HG03378 (cell line): Measurements from ENCODE around the gene IFIT3.
"Not testable (repeated sequence)": the region's sequence is repeated elsewhere in the genome, so short reads cannot be mapped to it uniquely, and the experiment has no call there.

Experiments
- ATAC-seq: cut with Tn5 transposase; IDR thresholded peaks from one replicate; pipeline ENCODE4 v1.9.1; 2021; ENCODE audit warnings: mild to moderate bottlenecking, moderate library complexity; ENCODE audit not compliant: unreplicated experiment

The IFIT3 gene, protein sequence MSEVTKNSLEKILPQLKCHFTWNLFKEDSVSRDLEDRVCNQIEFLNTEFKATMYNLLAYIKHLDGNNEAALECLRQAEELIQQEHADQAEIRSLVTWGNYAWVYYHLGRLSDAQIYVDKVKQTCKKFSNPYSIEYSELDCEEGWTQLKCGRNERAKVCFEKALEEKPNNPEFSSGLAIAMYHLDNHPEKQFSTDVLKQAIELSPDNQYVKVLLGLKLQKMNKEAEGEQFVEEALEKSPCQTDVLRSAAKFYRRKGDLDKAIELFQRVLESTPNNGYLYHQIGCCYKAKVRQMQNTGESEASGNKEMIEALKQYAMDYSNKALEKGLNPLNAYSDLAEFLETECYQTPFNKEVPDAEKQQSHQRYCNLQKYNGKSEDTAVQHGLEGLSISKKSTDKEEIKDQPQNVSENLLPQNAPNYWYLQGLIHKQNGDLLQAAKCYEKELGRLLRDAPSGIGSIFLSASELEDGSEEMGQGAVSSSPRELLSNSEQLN

DNA sequence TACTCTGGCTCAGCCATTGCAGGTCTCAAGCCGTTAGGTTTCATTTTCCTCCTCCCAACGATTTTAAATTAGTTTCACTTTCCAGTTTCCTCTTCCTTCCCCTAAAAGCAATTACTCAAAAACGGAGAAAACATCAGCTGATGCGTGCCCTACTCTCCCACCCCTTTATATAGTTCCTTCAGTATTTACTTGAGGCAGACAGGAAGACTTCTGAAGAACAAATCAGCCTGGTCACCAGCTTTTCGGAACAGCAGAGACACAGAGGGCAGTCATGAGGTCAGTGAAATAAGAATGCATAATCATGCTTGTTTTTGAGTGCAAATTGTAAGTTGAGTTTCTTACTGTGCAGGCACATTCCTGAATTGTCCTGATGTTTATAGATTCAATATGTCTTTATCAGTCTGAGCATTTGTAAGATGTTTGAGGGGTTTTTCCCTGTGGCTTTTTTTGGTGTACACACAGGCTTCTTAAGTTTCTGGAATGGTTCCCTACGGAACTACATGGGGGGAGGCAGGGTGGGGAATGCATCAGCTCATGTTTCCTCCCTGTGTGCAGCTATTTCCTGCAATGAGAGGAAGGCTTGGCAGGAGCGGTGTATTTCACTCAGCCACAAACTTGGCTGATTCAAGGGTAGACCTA lies at the start of gene IFIT3:
IFIT3 (plus strand) TSS at position 195 of the 639 bp plus-strand sequence; CDS start at position 272, 77 bp downstream.
- peak; percentile 25 for ATAC-seq

DNA sequence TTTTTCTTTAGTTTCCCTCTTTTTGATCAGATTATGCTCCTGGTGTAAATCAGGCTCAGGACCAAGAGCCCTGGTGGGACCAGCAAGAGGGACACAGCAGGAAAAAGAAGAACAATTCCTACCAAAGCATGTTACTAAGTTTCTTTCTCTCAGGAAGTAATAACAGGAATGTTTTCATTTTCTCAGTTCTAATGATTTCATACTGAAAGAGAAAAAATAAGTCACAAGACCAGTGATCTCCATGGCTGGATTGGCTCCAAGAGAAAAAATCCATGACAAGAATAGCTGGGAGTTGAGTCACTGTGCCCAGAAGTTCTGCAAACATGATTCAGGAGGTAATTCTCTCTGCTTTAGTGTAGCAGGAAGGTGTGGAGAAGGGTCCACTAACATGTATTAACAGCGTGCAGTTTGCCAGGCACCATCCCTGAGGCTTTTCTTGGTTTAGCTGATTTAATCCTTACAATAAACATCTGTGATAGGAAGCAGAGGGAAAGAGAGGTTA lies 49.7 kb upstream of the IFIT3 start:
- no peak for ATAC-seq

DNA sequence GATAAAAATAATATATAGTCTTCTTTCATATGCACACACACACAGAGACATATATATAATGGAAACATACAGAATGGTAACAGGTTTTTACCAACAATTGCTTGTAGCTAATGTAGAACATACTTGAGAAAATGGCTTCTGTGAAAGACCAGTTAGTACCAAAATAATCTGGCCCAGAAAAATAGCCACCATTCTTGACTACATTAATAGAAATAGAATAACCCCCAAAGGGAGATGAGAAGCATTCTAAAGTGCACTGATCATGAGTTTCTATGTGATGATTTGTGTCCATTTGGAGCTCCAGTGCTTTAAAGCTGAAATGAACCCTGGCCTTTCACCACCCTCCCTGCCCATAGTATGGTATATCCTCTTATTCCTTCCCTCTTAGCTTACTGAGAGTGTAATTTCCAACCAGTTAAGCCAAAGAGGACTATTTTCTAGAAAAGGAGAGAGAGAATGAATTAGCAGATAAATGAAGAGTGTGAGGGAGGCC lies 48.9 kb upstream of the IFIT3 start:
- no peak for ATAC-seq

DNA sequence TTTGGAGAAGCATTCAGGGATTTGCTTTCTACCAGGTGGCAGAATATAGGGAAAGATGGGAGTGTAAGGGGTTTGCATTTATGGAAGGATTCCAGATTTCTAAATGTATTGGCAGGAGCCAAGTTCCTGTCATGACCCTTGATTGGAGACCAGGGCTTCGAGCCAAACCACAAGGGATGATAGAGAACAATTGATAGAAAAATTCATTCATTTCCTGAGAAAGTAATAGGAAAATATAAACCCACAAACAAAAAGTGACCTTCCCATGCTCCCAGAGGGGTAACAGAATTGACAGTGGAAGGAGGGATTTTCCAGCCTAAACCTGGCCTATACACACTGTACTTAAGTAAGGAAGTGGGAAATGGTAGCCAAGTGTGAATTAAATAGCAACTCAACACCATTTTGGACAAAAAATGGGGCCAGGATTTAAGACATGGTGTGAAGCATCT lies 48.4 kb upstream of the IFIT3 start:
- no peak for ATAC-seq

GRCh38 chr10:89280508-89280907 lies 47.3 kb upstream of the IFIT3 start:
- ATAC-seq = no peak

GRCh38 chr10:89281606-89282395 lies 46.0 kb upstream of the IFIT3 start:
- ATAC-seq = no peak

GRCh38 chr10:89283025-89283935 lies 44.5 kb upstream of the IFIT3 start:
- no peak for ATAC-seq

DNA sequence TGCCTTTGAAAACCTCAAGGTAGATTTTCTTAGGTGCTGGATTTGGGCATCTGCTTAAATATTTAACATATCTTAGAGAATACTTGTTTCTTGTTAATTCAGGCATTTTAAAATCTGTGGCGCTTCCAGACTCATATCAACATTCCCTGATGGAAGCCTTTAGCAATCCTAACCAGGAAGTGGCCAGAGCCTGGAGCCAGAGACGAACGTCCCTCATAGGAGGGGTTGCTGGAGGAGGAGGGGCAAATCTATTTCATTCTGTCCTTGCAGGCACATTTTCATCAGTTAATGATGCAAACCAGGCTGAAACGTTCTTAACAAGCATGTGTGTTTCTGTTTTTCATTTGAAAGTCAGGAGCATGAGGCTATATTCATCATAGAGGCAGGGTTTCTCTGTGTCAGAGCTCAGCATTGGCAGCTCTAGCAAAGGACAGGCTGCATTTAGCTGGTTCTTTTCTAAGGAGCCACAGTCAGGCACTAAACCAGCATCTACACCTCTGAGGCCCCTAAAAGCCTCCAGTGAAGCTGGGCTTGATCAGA lies 43.8 kb upstream of the IFIT3 start:
- no peak for ATAC-seq

GRCh38 chr10:89284711-89285110 lies 43.1 kb upstream of the IFIT3 start:
- not testable (repeated sequence) for ATAC-seq

DNA sequence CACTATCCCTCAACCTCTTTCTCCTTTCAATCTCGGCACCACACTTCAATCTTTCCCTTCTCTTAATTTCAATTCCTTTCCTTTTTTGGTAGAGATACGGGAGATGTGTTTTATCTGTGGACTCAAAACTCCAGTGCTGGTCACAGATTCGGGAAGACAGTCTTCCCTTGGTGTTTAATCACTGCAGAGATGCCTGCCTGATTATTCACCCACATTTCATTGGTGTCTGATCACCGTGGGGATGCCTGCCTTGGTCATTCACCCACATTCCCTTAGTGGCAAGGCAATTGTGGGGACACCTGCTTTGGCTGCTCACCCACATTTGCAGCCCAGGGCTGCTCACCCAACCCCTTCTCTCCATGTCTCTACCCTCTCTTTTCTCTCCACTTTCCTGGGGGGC lies 42.5 kb upstream of the IFIT3 start:
- ATAC-seq = not testable (repeated sequence)

DNA sequence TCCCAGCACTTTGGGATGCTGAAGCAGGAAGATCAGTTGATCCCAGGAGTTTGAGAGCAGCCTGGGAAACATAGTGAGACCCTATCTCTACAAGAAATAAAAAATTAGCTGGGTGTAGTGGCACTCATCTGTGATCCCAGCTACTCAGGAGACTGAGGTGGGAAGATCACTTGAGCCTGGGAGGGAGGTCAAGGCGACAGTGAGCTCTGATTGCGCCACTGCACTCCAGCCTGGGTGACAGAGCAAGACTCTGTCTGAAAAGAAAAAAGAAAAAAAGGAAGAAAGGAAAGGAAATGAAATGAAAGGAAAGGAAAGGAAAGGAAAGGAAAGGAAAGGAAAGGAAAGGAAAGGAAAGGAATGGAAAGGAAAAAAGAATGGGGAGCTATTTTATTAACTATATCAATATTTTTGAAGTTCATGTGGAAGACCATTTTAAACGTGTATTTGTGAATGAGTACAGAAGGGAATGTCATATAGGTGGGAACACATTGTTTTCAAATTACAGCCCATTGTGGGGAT lies 33.0 kb upstream of the IFIT3 start:
- no peak for ATAC-seq

GRCh38 chr10:89295597-89295996 lies 32.2 kb upstream of the IFIT3 start:
- no peak for ATAC-seq

- ATAC-seq = no peak
Observed at GRCh38 chr10:89296220-89296648, 31.6 kb upstream of the IFIT3 start.

DNA sequence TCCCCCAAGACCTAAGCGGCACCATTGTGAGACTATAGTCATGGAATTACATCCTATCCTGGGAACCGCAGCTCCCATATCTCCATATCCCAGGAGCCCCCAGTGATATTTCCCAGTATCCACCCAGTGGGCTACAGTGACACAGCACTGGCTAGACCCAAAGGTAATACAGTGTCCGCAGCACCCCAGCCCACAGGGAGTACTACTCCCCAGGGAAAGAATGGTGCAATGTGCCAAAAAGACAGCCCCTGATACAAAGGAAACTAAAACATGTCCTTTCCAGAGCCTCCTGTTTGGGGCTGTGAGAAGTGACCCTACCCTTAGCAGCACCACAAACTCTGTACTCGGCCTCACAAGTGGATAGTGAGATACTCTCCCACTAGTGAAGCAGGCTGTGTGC lies 30.4 kb upstream of the IFIT3 start:
- ATAC-seq = no peak

DNA sequence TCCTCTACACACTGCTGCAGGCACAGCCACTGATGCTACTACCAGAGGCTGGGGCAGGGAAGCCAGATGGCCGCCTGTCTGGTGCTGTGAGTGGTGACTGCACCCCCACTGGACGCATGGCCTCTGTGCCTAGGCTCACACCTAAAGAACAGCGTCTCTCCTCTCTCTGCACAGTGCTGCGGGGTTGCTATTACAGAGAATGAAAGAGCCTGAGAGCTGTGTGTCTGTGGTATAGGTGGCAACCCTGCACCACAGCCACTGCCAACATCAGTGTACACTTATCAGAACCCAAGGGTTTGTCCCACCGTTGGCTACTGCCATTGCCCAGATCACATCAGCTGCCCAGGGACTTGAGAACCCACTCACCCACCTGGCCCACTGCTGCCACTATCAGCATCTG lies 30.0 kb upstream of the IFIT3 start:
- no peak for ATAC-seq

GRCh38 chr10:89299031-89299430 lies 28.8 kb upstream of the IFIT3 start:
- no peak for ATAC-seq

DNA sequence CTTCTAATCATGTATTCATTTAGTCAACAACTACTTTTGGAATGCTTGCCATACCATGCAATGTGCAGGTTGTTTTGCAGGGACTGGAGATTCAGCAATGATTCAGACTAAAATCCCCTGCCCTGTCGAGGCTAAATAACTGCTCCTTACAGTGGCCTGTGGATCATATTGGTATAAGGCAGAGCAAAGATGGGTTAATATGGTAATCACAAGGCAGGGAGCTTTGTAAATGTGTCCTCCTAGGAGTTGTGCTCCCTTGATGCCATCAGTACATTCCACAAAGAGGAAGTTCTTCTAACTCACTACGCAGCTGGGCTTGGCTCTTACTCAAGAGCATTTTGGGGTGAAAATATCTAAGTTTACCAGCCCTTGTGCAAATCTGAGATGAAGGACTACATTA lies 26.6 kb upstream of the IFIT3 start:
- ATAC-seq = peak; percentile 28

- ATAC-seq = peak; percentile 65
Observed at GRCh38 chr10:89301721-89302445, 25.9 kb upstream of the IFIT3 start, which contains the start of gene IFIT2. Gene IFIT2, plus strand, starts transcription at chr10:89302046. Its CDS starts 78 bp downstream, at chr10:89302124.

DNA sequence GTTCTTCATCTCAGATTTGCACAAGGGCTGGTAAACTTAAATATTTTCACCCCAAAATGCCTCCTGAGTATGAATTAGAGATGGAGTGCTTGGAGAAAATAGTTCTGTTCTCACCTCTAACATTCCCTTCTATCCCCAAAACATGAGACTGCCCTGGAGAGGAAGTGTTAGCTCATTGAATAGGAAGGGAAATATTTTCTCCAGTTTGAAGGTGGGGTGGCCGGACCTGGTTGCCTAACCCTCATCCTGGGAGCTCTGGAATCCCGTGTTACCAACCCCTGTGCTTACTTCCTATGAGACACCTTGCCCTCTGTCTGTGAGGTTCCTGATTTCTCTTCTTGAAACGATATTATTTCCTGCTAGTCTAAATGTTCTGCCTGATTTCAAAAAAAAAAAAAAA lies 25.2 kb upstream of the IFIT3 start:
- no peak for ATAC-seq
